ENCODE measurements around the gene CARD14. TPM values are rescaled to one million over a fixed set of nuclear protein-coding genes. Genes with fewer than 3 reads are reported as not detected.
"Not testable (repeated sequence)": the region's sequence is repeated elsewhere in the genome, so short reads cannot be mapped to it uniquely, and the experiment has no call there.

CARD14 gene
- total RNA-seq, 1 experiment from 2014 or later, result not detected

DNA sequence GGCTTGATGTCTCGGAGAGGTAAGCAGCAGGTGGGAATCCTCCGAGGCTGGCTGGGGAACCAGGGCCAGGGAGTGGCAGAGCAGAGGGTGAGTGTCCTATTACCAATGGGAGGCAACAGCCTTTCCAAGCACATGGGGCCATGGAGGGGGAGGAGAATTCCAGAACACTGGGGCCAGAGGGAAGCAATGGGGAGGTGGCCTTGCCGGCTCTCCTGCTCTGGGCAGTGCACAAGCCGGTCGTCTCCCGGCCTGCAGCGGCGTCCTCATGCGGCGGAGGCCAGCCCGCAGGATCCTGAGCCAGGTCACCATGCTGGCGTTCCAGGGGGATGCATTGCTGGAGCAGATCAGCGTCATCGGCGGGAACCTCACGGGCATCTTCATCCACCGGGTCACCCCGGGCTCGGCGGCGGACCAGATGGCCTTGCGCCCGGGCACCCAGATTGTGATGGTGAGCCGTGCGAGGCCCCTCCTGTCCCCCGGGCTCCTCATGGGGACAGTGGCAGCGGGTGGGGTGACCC is 28.4 kb downstream of the CARD14 start:
- BruUV-seq (replicated peaks), result no TSS peak
- TF ChIP-seq, protein P1, sequence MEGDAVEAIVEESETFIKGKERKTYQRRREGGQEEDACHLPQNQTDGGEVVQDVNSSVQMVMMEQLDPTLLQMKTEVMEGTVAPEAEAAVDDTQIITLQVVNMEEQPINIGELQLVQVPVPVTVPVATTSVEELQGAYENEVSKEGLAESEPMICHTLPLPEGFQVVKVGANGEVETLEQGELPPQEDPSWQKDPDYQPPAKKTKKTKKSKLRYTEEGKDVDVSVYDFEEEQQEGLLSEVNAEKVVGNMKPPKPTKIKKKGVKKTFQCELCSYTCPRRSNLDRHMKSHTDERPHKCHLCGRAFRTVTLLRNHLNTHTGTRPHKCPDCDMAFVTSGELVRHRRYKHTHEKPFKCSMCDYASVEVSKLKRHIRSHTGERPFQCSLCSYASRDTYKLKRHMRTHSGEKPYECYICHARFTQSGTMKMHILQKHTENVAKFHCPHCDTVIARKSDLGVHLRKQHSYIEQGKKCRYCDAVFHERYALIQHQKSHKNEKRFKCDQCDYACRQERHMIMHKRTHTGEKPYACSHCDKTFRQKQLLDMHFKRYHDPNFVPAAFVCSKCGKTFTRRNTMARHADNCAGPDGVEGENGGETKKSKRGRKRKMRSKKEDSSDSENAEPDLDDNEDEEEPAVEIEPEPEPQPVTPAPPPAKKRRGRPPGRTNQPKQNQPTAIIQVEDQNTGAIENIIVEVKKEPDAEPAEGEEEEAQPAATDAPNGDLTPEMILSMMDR (IDR thresholded peaks at IDR 0.05; ENCODE audit: unreplicated experiment), result no peak
- POLR2A ChIA-PET, result interaction anchor here (0.6 to 0.7 kb wide), 3 partner anchors 22 to 54 kb away, joined by 3 to 7 read pairs (median 3); no protein-coding TSS in a partner anchor
- H3K27ac Mint-ChIP-seq (ENCODE audit: low read depth, unreplicated experiment), result no peak overlapping the region
- CTCF ChIA-PET, result interaction anchor here (1.0 kb wide), 1 partner anchor 97 kb away, joined by 4 read pairs; the partner anchor contains the start of gene GAA
- H3K9me3 Mint-ChIP-seq (ENCODE audit: unreplicated experiment), result no peaks in the 10 kb centered on the region
- no peaks in the 10 kb centered on the region for H3K27me3 Mint-ChIP-seq (ENCODE audit: insufficient read depth, unreplicated experiment)
- H3K4me3 Mint-ChIP-seq (ENCODE audit: unreplicated experiment), result no peak overlapping the region
- intact Hi-C loops (cut with micrococcal nuclease), result no loop called here
- no peaks in the 10 kb centered on the region for H3K4me1 Mint-ChIP-seq (ENCODE audit: insufficient read depth, unreplicated experiment)
- DNase-seq (ENCODE audit: unreplicated experiment), result no peak
- peaks cover 20% of the 10 kb centered on the region for H3K36me3 Mint-ChIP-seq (ENCODE audit: insufficient read depth, unreplicated experiment)

DNA sequence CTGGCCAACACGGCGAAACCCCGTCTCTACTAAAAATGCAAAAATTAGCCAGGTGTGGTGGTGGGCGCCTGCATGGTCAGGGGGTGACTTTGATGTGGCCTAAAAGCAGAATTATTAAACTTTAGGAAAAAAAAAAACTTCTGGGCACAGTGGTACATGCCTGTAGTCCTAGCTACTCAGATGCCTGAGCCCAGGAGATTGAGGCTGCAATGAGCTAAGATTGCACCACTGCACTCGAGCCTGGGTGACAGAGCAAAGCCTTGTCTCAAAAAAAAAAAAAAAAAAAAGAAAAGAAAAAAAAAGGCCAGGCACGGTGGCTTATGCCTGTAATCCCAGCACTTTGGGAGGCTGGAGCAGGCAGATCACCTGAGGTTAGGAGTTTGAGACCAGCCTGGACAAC is 29.5 kb downstream of the CARD14 start:
- POLR2A ChIA-PET, result not testable (repeated sequence)
- CTCF ChIA-PET, result interaction anchor here (0.6 to 0.7 kb wide), 4 partner anchors 11 to 1648 kb away, joined by 3 to 4 read pairs (median 4); no protein-coding TSS in a partner anchor

DNA sequence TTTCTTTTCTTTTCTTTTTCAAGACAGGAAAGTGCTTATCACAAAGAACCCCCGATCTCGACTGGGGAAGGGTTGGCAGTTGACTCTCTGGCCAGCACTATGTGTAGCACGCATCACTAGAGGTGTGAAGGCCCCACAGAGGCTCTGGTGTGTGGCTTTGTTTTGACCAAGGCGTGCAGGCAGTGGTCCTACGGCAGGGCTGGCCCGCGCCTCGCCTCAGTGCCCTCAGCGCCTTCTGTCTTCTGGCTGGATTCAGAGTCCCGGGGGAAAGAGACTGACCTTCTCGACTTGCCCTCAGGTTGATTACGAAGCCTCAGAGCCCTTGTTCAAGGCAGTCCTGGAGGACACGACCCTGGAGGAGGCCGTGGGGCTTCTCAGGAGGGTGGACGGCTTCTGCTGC is 31.6 kb downstream of the CARD14 start:
- no peak for DNase-seq (ENCODE audit: unreplicated experiment)
- no peaks in the 10 kb centered on the region for H3K27me3 Mint-ChIP-seq (ENCODE audit: insufficient read depth, unreplicated experiment)
- H3K4me3 Mint-ChIP-seq (ENCODE audit: unreplicated experiment), result no peak overlapping the region
- no peak overlapping the region for H3K27ac Mint-ChIP-seq (ENCODE audit: low read depth, unreplicated experiment)
- ChIA-PET CTCF (no interaction called here), POLR2A (no interaction called here)
- intact Hi-C loops (cut with micrococcal nuclease), result no loop called here
- peaks cover 5% of the 10 kb centered on the region for H3K4me1 Mint-ChIP-seq (ENCODE audit: insufficient read depth, unreplicated experiment)
- H3K36me3 Mint-ChIP-seq (ENCODE audit: insufficient read depth, unreplicated experiment), result peaks cover 20% of the 10 kb centered on the region
- no TSS peak for BruUV-seq (replicated peaks)
- TF ChIP-seq, protein P1 (IDR thresholded peaks at IDR 0.05; ENCODE audit: unreplicated experiment), result no peak
- no peaks in the 10 kb centered on the region for H3K9me3 Mint-ChIP-seq (ENCODE audit: unreplicated experiment)

More for the DNA sequence above, 29.5 kb downstream of the CARD14 start:
- DNase-seq (ENCODE audit: unreplicated experiment); BruUV-seq (replicated peaks); H3K9me3 Mint-ChIP-seq (ENCODE audit: unreplicated experiment); H3K27me3 Mint-ChIP-seq (ENCODE audit: insufficient read depth, unreplicated experiment); H3K27ac Mint-ChIP-seq (ENCODE audit: low read depth, unreplicated experiment); H3K4me3 Mint-ChIP-seq (ENCODE audit: unreplicated experiment); H3K4me1 Mint-ChIP-seq (ENCODE audit: insufficient read depth, unreplicated experiment); intact Hi-C loops (cut with micrococcal nuclease): not testable (repeated sequence)
- H3K36me3 Mint-ChIP-seq (ENCODE audit: insufficient read depth, unreplicated experiment), result peaks cover 20% of the 10 kb centered on the region

DNA sequence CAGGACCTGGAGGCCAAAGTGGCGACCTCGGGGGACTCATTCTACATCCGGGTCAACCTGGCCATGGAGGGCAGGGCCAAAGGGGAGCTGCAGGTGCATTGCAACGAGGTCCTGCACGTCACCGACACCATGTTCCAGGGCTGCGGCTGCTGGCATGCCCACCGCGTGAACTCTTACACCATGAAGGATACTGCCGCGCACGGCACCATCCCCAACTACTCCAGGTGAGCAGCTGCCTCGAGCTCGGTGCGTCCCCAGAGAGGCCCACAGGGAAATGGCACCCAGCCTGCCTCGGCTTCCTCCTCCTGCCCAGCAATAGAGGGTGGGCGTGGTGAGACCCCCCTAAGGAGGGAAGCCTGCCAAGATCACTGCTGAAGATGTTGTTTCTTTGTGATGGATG is 32.4 kb downstream of the CARD14 start:
- ChIA-PET CTCF (interaction anchor here (0.7 kb wide), 1 partner anchor 23 kb away, joined by 4 read pairs; no protein-coding TSS in a partner anchor), POLR2A (no interaction called here)
- intact Hi-C loops (cut with micrococcal nuclease), result no loop called here
- Mint-ChIP-seq H3K9me3 (ENCODE audit: unreplicated experiment) (no peaks in the 10 kb centered on the region), H3K4me3 (ENCODE audit: unreplicated experiment) (no peak overlapping the region), H3K4me1 (ENCODE audit: insufficient read depth, unreplicated experiment) (peaks cover 5% of the 10 kb centered on the region), H3K27ac (ENCODE audit: low read depth, unreplicated experiment) (no peak overlapping the region), H3K27me3 (ENCODE audit: insufficient read depth, unreplicated experiment) (no peaks in the 10 kb centered on the region), H3K36me3 (ENCODE audit: insufficient read depth, unreplicated experiment) (peaks cover 12% of the 10 kb centered on the region)
- no TSS peak for BruUV-seq (replicated peaks)
- no peak for DNase-seq (ENCODE audit: unreplicated experiment)
- TF ChIP-seq, protein P1 (IDR thresholded peaks at IDR 0.05; ENCODE audit: unreplicated experiment), result no peak
